Left lung (tissue), 10 donors: ENCODE results near the gene PLA2R1. TPM values are rescaled to one million over a fixed set of nuclear protein-coding genes. Genes with fewer than 3 reads are reported as not detected.

Experiments
- ATAC-seq: fragments of 200-7000 bp; cut with Tn5 transposase; one replicate; pipeline ENCODE4 v1.9.1; 2020; ENCODE audit warnings: moderate library complexity
- DNase-seq, 4 donors: peaks; one replicate each; pipeline ENCODE4 v3.0.0-alpha.2; 2013 to 2020
- H3K27ac ChIP-seq, 2 donors: fragments of 200-600 bp; sonication (generic) in 1 of 2; one replicate each; pipeline versions ENCODE4 v1.5.0 to v1.8.0; 2020 to 2021
- H3K27me3 ChIP-seq, 2 donors: fragments of 200-600 bp; sonication (generic) in 1 of 2; one replicate each; pipeline versions ENCODE4 v1.5.0 to v1.8.0; 2020 to 2021
- H3K36me3 ChIP-seq, 2 donors: fragments of 200-600 bp; sonication (generic) in 1 of 2; one replicate each; pipeline versions ENCODE4 v1.5.0 to v1.8.0; 2020 to 2021
- H3K4me1 ChIP-seq, 2 donors: fragments of 200-600 bp; one replicate each; pipeline ENCODE4 v1.8.0; 2021
- H3K4me3 ChIP-seq, 2 donors: fragments of 200-600 bp; sonication (generic) in 1 of 2; one replicate each; pipeline versions ENCODE4 v1.5.0 to v1.8.0; 2020 to 2021; ENCODE audit warnings: mild to moderate bottlenecking in 1 of 2
- H3K9me3 ChIP-seq, 2 donors: fragments of 200-600 bp; sonication (generic) in 1 of 2; one replicate each; pipeline versions ENCODE4 v1.5.0 to v1.8.0; 2020 to 2021
- intact Hi-C, 2 donors: fragments of 100-400 bp; cut with DNase I; formaldehyde crosslinking; loops; one replicate each; pipeline versions ENCODE4 v1.11.2 to v1.14.2; 2022
- polyA plus RNA-seq, 6 donors: library from polyadenylated mRNA; unstranded; fragments of 120-200 nt; gene quantifications; one replicate each; pipeline ENCODE4 v1.2.1, GENCODE V29; 2013; ENCODE audit not compliant: insufficient read length in 6 of 6
- total RNA-seq, 2 donors: library from RNA; stranded (reverse); fragmentation: NEBNext Ultra II Directional; extraction: Animal tissue kit (Norgen Biotek cat#: 25700); gene quantifications; one replicate each; pipeline ENCODE4 v1.2.1, GENCODE V29; 2021
- TF ChIP-seq, protein P1 (sequence below), 2 donors: fragments of 200-600 bp; sonication (generic) in 1 of 2; IDR thresholded peaks; one replicate each; pipeline versions ENCODE4 v1.5.0 to v1.8.0; 2021; ENCODE audit warnings: antibody characterized with exemption in 2 of 2
- donor health status: DM: no; HTN: yes; CAD: no.
- donor health status: DM: no; HTN: no; CAD: no.

Gene PLA2R1
- total and polyA plus RNA-seq, 8 donors: 4.1 to 7.2 (median 5.5) TPM

DNA sequence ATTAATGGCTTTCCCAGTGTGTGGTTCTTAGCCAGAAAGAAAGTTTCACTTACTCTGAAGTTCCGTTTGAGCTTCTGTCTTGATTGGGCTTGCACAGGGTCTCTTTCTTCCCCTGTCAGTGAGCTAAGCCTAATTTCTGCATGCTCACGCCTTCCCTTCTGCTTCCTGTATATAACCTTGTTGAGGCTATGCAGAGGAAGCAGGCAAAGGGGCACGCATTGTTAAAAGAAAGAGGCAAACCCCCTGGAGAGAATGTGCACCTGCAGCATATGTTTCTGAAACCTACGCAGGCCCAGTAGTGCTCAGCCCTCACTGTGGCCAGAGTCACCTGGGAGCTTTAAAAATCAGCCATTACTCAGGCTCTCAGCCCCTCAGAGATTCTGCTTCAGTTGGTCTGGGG, 14.5 kb upstream of the PLA2R1 start:
- no peak for ATAC-seq
- DNase-seq: no peak
- H3K4me3 ChIP-seq: no peak overlapping the region
- no peaks in the 10 kb centered on the region for H3K27me3 ChIP-seq
- no peak overlapping the region for H3K27ac ChIP-seq
- TF ChIP-seq, protein P1, sequence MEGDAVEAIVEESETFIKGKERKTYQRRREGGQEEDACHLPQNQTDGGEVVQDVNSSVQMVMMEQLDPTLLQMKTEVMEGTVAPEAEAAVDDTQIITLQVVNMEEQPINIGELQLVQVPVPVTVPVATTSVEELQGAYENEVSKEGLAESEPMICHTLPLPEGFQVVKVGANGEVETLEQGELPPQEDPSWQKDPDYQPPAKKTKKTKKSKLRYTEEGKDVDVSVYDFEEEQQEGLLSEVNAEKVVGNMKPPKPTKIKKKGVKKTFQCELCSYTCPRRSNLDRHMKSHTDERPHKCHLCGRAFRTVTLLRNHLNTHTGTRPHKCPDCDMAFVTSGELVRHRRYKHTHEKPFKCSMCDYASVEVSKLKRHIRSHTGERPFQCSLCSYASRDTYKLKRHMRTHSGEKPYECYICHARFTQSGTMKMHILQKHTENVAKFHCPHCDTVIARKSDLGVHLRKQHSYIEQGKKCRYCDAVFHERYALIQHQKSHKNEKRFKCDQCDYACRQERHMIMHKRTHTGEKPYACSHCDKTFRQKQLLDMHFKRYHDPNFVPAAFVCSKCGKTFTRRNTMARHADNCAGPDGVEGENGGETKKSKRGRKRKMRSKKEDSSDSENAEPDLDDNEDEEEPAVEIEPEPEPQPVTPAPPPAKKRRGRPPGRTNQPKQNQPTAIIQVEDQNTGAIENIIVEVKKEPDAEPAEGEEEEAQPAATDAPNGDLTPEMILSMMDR (IDR thresholded peaks at IDR 0.05): no peak
- intact Hi-C loops: no loop called here
- H3K4me1 ChIP-seq: no peaks in the 10 kb centered on the region
- peaks cover 0 to 11% of the 10 kb centered on the region in 2 donors for H3K9me3 ChIP-seq
- H3K36me3 ChIP-seq: no peaks in the 10 kb centered on the region

- H3K27ac ChIP-seq: no peak overlapping the region
- peaks cover 0 to 11% of the 10 kb centered on the region in 2 donors for H3K9me3 ChIP-seq
- no peaks in the 10 kb centered on the region for H3K4me1 ChIP-seq
- ATAC-seq: peak; percentile 42
- no peaks in the 10 kb centered on the region for H3K36me3 ChIP-seq
- no peak for DNase-seq
- intact Hi-C loops: no loop called here
- TF ChIP-seq, protein P1 (IDR thresholded peaks at IDR 0.05): no peak
- no peaks in the 10 kb centered on the region for H3K27me3 ChIP-seq
- no peak overlapping the region for H3K4me3 ChIP-seq
These were observed 13.8 kb upstream of the PLA2R1 start for GRCh38 chr2:160076241-160076640.

DNA sequence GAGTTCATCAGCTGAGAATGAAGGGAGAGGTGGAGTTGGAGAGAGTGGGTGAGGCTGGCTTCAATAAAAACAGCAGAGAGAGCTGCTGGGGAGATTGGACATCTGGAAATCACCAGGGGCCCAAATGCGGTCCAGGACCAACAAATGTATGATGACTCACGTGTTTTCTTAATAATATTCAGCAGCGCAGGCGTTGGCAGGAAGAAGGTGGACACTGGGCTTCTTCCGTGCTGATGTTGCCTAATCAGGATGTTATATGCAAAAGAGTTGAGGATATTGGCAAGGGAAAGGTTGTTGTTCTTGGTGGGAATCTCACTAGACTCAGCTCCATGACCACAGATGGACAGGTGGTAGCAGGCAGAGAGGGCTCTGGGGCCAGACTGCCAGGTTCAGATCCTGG, 12.8 kb upstream of the PLA2R1 start:
- intact Hi-C loops: no loop called here
- ATAC-seq: no peak

GRCh38 chr2:160073284-160073888, 11.0 kb upstream of the PLA2R1 start:
- Histone ChIP-seq H3K36me3 (no peaks in the 10 kb centered on the region), H3K27me3 (no peaks in the 10 kb centered on the region), H3K9me3 (peaks cover 0 to 11% of the 10 kb centered on the region in 2 donors), H3K4me1 (no peaks in the 10 kb centered on the region), H3K4me3 (no peak overlapping the region), H3K27ac (no peak overlapping the region)
- intact Hi-C loops: no loop called here
- TF ChIP-seq, protein P1 (IDR thresholded peaks at IDR 0.05): no peak
- ATAC-seq (peak; percentile 76), DNase-seq (no peak)

More for the DNA sequence above, 12.8 kb upstream of the PLA2R1 start:
- Histone ChIP-seq H3K9me3 (peaks cover 0 to 8% of the 10 kb centered on the region in 2 donors), H3K27me3 (no peaks in the 10 kb centered on the region), H3K27ac (no peak overlapping the region), H3K4me3 (no peak overlapping the region), H3K4me1 (no peaks in the 10 kb centered on the region), H3K36me3 (no peaks in the 10 kb centered on the region)
- DNase-seq: no peak
- TF ChIP-seq, protein P1 (IDR thresholded peaks at IDR 0.05): no peak

GRCh38 chr2:160068906-160069305, 6.5 kb upstream of the PLA2R1 start:
- H3K36me3 ChIP-seq: no peaks in the 10 kb centered on the region
- H3K27ac ChIP-seq: no peak overlapping the region
- TF ChIP-seq, protein P1 (IDR thresholded peaks at IDR 0.05): no peak
- H3K9me3 ChIP-seq: peaks cover 0 to 4% of the 10 kb centered on the region in 2 donors
- ATAC-seq (no peak), DNase-seq (no peak)
- no peaks in the 10 kb centered on the region for H3K4me1 ChIP-seq
- intact Hi-C loops: no loop called here
- no peaks in the 10 kb centered on the region for H3K27me3 ChIP-seq
- H3K4me3 ChIP-seq: no peak overlapping the region
